Gastroesophageal sphincter (tissue), 4 donors: Measurements from ENCODE around the gene ESCO1. TPM values are rescaled to one million over a fixed set of nuclear protein-coding genes. Genes with fewer than 3 reads are reported as not detected.

ENCODE experiments used
- ATAC-seq: fragments of 150-250 bp; one replicate; pipeline ENCODE4 v1.9.1; 2016; ENCODE audit warnings: mild to moderate bottlenecking, moderate library complexity
- H3K27ac ChIP-seq, 4 donors: fragments of 200-600 bp; sonication (generic) in 3 of 4; 1 replicate in 3 of 4; 2 replicates in 1 of 4; pipeline ENCODE4 v1.5.1; 2016 to 2019
- H3K27me3 ChIP-seq: fragments of 200-600 bp; sonication (generic); one replicate; pipeline ENCODE4 v1.5.1; 2019
- H3K36me3 ChIP-seq, 2 donors: fragments of 200-600 bp; sonication (generic); one replicate each; pipeline ENCODE4 v1.5.1; 2019; ENCODE audit warnings: control low read depth in 1 of 2
- H3K4me1 ChIP-seq, 3 donors: fragments of 200-600 bp; sonication (generic); 1 replicate in 2 of 3; 2 replicates in 1 of 3; pipeline ENCODE4 v1.5.1; 2016 to 2019; ENCODE audit warnings: control low read depth in 2 of 3
- H3K4me3 ChIP-seq, 2 donors: fragments of 200-600 bp; sonication (generic); one replicate each; pipeline ENCODE4 v1.5.1; 2019; ENCODE audit warnings: mild to moderate bottlenecking in 1 of 2, moderate library complexity in 1 of 2
- H3K9me3 ChIP-seq, 3 donors: fragments of 200-600 bp; sonication (generic); one replicate each; pipeline ENCODE4 v1.5.1; 2017 to 2019; ENCODE audit warnings: control low read depth in 2 of 3
- EP300 ChIP-seq: sonication (generic); formaldehyde crosslinking; IDR thresholded peaks from one replicate; pipeline ENCODE4 v1.6.1; 2017; ENCODE audit warnings: antibody characterized with exemption, mild to moderate bottlenecking
- POLR2A ChIP-seq, 2 donors: fragments of 450-650 bp; IDR thresholded peaks; one replicate each; pipeline ENCODE4 v1.6.1; 2017; ENCODE audit warnings: antibody characterized with exemption in 2 of 2, mild to moderate bottlenecking in 2 of 2, moderate library complexity in 1 of 2
- POLR2AphosphoS5 ChIP-seq: sonication (generic); formaldehyde crosslinking; IDR thresholded peaks from one replicate; pipeline ENCODE4 v1.6.1; 2017; ENCODE audit warnings: antibody characterized with exemption
- WGBS, 2 donors: methylation state at CpG; one replicate each; pipeline ENCODE4 v1.1.5; 2018; ENCODE audit warnings: low coverage in 1 of 2; 5-methylcytosine and 5-hydroxymethylcytosine counted together
- total RNA-seq, 4 donors: library from RNA; depleted of rRNA; stranded (reverse); fragments of >200 nt; gene quantifications; one replicate each; pipeline ENCODE4 v1.1.0, GENCODE V29; 2016
- TF ChIP-seq, protein P1 (sequence below), 4 experiments: fragments of 200-600 bp in 2 of 4; fragments of 450-650 bp in 2 of 4; sonication (generic) in 1 of 4; IDR thresholded peaks; one replicate each; pipeline ENCODE4 v1.5.1; 2017 to 2019; ENCODE audit warnings: antibody characterized with exemption in 4 of 4, mild to moderate bottlenecking in 2 of 4, moderate library complexity in 2 of 4

ESCO1 gene
- total RNA-seq, 4 donors from 2014 or later, result 13.2 to 23.4 (median 19.1) TPM

DNA sequence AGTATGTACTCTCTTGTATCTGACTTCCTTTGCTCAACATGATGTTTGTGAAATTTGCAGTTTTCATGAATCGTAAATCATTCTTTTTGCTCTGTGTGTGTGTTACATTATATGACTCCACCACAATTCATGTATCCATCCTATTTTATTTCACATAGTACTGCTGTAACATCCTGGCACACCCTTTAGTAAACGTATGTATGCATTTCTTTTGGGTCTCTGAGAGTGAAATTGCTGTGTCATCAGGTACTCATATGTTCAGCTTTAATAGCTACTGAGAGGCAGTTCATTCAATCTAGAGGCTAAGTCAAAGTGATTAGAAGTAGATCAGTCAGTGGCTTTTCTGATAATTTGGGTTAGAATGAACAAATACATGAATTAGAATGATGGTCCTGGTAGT lies 118.8 kb downstream of the ESCO1 start:
- no peak for ATAC-seq
- no peak overlapping the region for H3K27ac ChIP-seq
- no peaks in the 10 kb centered on the region for H3K36me3 ChIP-seq
- no peak overlapping the region for H3K4me3 ChIP-seq
- H3K4me1 ChIP-seq, result no peaks in the 10 kb centered on the region
- H3K9me3 ChIP-seq, result no peaks in the 10 kb centered on the region
- 87 to 90% methylated on average over 1 to 2 of the region's 2 CpGs for WGBS, 2 donors
- no peak for TF ChIP-seq EP300
- H3K27me3 ChIP-seq, result no peaks in the 10 kb centered on the region

DNA sequence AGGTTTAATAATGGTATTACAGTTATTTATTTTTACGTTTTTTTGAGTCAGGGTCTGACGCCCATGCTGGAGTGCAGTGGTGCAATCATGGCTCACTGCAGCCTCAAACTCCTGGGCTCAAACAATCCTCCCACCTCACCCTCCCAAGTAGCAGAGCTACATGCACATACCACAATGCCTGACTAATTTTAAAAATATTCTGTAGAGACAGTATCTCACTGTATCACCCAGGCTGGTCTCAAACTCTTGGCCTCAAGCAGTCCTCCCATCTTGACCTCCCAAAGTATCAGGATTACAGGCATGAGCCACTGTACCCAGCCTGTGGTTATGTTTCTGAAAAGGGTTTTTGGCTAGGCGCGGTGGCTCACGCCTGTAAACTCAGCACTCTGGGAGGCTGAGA lies 120.8 kb downstream of the ESCO1 start:
- Histone ChIP-seq H3K4me1 (no peaks in the 10 kb centered on the region), H3K4me3 (no peak overlapping the region), H3K36me3 (no peaks in the 10 kb centered on the region), H3K27me3 (no peaks in the 10 kb centered on the region), H3K9me3 (no peaks in the 10 kb centered on the region), H3K27ac (no peak overlapping the region)
- no peak for ATAC-seq
- TF ChIP-seq EP300 (no peak), POLR2A (IDR thresholded peaks at IDR 0.05) (no peak), POLR2AphosphoS5 (no peak)
- TF ChIP-seq, protein P1, sequence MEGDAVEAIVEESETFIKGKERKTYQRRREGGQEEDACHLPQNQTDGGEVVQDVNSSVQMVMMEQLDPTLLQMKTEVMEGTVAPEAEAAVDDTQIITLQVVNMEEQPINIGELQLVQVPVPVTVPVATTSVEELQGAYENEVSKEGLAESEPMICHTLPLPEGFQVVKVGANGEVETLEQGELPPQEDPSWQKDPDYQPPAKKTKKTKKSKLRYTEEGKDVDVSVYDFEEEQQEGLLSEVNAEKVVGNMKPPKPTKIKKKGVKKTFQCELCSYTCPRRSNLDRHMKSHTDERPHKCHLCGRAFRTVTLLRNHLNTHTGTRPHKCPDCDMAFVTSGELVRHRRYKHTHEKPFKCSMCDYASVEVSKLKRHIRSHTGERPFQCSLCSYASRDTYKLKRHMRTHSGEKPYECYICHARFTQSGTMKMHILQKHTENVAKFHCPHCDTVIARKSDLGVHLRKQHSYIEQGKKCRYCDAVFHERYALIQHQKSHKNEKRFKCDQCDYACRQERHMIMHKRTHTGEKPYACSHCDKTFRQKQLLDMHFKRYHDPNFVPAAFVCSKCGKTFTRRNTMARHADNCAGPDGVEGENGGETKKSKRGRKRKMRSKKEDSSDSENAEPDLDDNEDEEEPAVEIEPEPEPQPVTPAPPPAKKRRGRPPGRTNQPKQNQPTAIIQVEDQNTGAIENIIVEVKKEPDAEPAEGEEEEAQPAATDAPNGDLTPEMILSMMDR (IDR thresholded peaks at IDR 0.05), result no peak
- WGBS, 2 donors, result 62 to 86% methylated on average over 2 to 5 of the region's 5 CpGs

Other genes starting within 250 kb of the ESCO1 start
- 1 to 10 TPM; 6.8 to 8.7 (median 7.3) TPM for gene SNRPD1, start 11.6 kb upstream of the ESCO1 start, total RNA-seq
- gene ABHD3, start 104.1 kb upstream of the ESCO1 start, total RNA-seq, result 10 to 100 TPM in 1 of 4 donors, 1 to 10 TPM in 3; 4.9 to 18.6 (median 8.5) TPM
- gene MIB1, start 140.1 kb upstream of the ESCO1 start, total RNA-seq, result 10 to 100 TPM; 43.7 to 57.7 (median 47.3) TPM